Measurements from ENCODE around the gene LHX3.
"Not testable (repeated sequence)": the region's sequence is repeated elsewhere in the genome, so short reads cannot be mapped to it uniquely, and the experiment has no call there.

The LHX3 gene

DNA sequence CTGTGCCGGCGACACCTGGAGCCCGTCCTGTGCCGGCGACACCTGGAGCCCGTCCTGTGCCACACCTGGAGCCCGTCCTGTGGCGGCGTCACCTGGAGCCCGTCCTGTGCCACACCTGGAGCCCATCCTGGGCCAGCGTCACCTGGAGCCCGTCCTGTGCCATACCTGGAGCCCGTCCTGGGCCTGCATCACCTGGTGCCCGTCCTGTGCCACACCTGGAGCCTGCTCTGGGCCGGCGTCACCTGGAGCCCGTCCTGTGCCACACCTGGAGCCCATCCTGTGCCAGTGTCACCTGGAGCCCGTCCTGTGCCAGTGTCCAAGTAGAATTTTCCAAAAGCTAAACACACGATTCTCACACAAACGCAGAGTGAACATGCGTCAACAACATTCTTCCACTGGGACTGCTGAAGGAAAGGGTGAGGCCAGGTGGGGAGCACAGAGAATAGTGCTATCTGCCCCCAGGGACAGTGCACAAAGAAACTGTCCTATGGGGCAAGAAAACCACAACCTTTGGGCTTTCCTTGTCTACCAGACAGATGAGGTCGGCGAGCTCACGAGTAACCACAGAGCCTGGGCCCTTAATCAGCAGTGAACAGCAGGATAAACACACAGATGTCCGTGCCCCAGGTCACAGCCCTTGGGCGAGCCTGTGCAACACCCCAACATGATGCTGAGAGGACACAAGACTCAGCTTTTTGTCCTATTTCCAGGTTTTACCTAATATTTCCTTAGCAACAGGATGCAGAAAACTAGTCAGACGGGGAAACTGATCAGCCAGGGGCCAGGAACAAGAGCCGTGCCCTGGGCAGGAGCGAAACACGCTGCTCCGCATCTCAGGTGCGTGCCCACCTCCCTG lies 32.8 kb upstream of the LHX3 start:
- H3K4me3 ChIP-seq (ENCODE audit: low read depth, low read length) = no peak overlapping the region
- TF ChIP-seq POLR2A (IDR thresholded peaks at IDR 0.05; ENCODE audit: extremely low read depth, insufficient read length) = no peak
- no peak for TF ChIP-seq MYC (IDR thresholded peaks at IDR 0.05; ENCODE audit: low read depth, low read length)
- TF ChIP-seq, protein P1, sequence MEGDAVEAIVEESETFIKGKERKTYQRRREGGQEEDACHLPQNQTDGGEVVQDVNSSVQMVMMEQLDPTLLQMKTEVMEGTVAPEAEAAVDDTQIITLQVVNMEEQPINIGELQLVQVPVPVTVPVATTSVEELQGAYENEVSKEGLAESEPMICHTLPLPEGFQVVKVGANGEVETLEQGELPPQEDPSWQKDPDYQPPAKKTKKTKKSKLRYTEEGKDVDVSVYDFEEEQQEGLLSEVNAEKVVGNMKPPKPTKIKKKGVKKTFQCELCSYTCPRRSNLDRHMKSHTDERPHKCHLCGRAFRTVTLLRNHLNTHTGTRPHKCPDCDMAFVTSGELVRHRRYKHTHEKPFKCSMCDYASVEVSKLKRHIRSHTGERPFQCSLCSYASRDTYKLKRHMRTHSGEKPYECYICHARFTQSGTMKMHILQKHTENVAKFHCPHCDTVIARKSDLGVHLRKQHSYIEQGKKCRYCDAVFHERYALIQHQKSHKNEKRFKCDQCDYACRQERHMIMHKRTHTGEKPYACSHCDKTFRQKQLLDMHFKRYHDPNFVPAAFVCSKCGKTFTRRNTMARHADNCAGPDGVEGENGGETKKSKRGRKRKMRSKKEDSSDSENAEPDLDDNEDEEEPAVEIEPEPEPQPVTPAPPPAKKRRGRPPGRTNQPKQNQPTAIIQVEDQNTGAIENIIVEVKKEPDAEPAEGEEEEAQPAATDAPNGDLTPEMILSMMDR (IDR thresholded peaks at IDR 0.05; ENCODE audit: low read depth, low read length) = no peak
- TF ChIP-seq, protein P2, sequence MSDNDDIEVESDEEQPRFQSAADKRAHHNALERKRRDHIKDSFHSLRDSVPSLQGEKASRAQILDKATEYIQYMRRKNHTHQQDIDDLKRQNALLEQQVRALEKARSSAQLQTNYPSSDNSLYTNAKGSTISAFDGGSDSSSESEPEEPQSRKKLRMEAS (IDR thresholded peaks at IDR 0.05; ENCODE audit: low read depth, low read length) = no peak
- DNase-seq (ENCODE audit: low read depth) = peak; percentile 63

DNA sequence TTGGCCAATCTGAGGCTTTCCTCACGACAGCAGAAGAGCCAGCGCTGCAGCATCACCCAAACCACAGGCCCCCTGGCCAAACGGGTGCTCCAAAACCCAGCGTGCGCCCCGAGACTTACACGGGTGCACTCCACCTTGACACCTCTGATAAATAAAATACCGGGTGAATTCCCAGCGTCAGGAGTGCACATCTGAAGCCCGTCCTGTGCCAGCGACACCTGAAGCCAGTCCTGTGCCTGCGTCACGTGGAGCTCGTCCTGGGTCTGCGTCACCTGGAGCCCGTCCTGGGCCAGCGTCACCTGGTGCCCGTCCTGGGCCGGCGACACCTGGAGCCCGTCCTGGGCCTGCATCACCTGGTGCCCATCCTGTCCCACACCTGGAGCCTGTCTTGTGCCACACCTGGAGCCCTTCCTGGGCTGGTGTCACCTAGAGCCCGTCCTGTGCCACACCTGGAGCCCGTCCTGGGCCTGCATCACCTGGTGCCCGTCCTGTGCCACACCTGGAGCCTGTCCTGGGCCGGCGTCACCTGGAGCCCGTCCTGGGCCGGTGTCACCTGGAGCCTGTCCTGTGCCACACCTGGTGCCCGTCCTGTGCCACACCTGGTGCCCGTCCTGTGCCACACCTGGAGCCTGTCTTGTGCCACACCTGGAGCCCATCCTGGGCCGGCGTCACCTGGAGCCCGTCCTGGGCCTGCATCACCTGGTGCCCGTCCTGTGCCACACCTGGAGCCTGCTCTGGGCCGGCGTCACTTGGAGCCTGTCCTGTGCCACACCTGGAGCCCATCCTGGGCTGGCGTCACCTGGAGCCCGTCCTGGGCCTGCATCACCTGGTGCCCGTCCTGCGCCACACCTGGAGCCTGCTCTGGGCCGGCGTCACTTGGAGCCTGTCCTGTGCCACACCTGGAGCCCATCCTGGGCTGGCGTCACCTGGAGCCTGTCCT lies 31.8 kb upstream of the LHX3 start:
- H3K4me3 ChIP-seq (ENCODE audit: low read depth, low read length); DNase-seq (ENCODE audit: low read depth): not testable (repeated sequence)

- no peak for DNase-seq (ENCODE audit: low read depth)
- no peak for TF ChIP-seq MYC (IDR thresholded peaks at IDR 0.05; ENCODE audit: low read depth, low read length)
- TF ChIP-seq, protein P1 (IDR thresholded peaks at IDR 0.05; ENCODE audit: low read depth, low read length) = no peak
- TF ChIP-seq, protein P2 (IDR thresholded peaks at IDR 0.05; ENCODE audit: low read depth, low read length) = no peak
- no peak for TF ChIP-seq POLR2A (IDR thresholded peaks at IDR 0.05; ENCODE audit: extremely low read depth, insufficient read length)
- no peak overlapping the region for H3K4me3 ChIP-seq (ENCODE audit: low read depth, low read length)
Measured at GRCh38 chr9:136235709-136236455, 31.0 kb upstream of the LHX3 start.

GRCh38 chr9:136235171-136235570 lies 30.2 kb upstream of the LHX3 start:
- DNase-seq (ENCODE audit: low read depth) = no peak
- TF ChIP-seq, protein P2 (IDR thresholded peaks at IDR 0.05; ENCODE audit: low read depth, low read length) = no peak
- no peak for TF ChIP-seq POLR2A (IDR thresholded peaks at IDR 0.05; ENCODE audit: extremely low read depth, insufficient read length)
- TF ChIP-seq, protein P1 (IDR thresholded peaks at IDR 0.05; ENCODE audit: low read depth, low read length) = no peak
- H3K4me3 ChIP-seq (ENCODE audit: low read depth, low read length) = no peak overlapping the region

DNA sequence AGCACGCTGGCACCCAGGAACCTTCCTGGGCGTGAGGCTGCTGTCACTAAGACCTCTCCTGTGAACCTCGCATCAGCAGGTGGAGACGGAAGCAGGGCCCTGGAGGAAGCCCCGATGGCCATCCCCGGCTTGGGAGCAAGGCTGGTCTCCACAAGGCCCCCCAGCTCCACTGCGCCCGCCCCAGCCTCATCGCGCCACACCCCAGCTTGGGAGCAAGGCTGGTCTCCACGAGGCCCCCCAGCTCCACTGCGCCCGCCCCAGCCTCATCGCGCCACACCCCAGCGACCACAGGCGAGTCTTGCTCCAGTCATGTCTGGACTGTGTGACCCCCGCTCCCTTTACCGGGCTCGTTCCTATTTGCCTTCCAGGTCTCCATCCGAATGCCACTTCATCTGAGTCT lies 29.7 kb upstream of the LHX3 start:
- no peak overlapping the region for H3K4me3 ChIP-seq (ENCODE audit: low read depth, low read length)
- DNase-seq (ENCODE audit: low read depth) = no peak
- TF ChIP-seq, protein P2 (IDR thresholded peaks at IDR 0.05; ENCODE audit: low read depth, low read length) = no peak
- TF ChIP-seq MYC (IDR thresholded peaks at IDR 0.05; ENCODE audit: low read depth, low read length) (no peak), POLR2A (IDR thresholded peaks at IDR 0.05; ENCODE audit: extremely low read depth, insufficient read length) (no peak)
- TF ChIP-seq, protein P1 (IDR thresholded peaks at IDR 0.05; ENCODE audit: low read depth, low read length) = no peak

Data from NB4 (cell line).